Ramos (cell line): ENCODE data around the gene FAM204A.

Source experiments
- in situ Hi-C: fragments of 300-500 bp; cut with MboI; formaldehyde crosslinking; loops from one replicate; pipeline ENCODE4 v1.14.3; 2022; ENCODE audit warnings: low sequenced_read_pairs; ENCODE audit not compliant: unreplicated experiment

Gene FAM204A

GRCh38 chr10:118332948-118333710 is 9.0 kb downstream of the FAM204A start:
- in situ Hi-C loops, result no loop called here

- in situ Hi-C loops, result no loop called here
Measured at GRCh38 chr10:118332236-118332635, 9.9 kb downstream of the FAM204A start.

GRCh38 chr10:118330295-118331076 is 11.6 kb downstream of the FAM204A start:
- in situ Hi-C loops, result no loop called here

GRCh38 chr10:118324140-118324539 is 18.0 kb downstream of the FAM204A start:
- in situ Hi-C loops, result no loop called here

GRCh38 chr10:118321724-118322575 is 20.2 kb downstream of the FAM204A start:
- in situ Hi-C loops, result no loop called here

- in situ Hi-C loops, result no loop called here
Measured at GRCh38 chr10:118315629-118316028, 26.5 kb downstream of the FAM204A start.

- in situ Hi-C loops, result no loop called here
Measured at GRCh38 chr10:118314882-118315281, 27.2 kb downstream of the FAM204A start.

GRCh38 chr10:118311505-118311904 is 30.6 kb downstream of the FAM204A start:
- in situ Hi-C loops, result no loop called here

- in situ Hi-C loops, result no loop called here
Measured at GRCh38 chr10:118310822-118311221, 31.3 kb downstream of the FAM204A start.

GRCh38 chr10:118309911-118310310 is 32.2 kb downstream of the FAM204A start:
- in situ Hi-C loops, result no loop called here

- in situ Hi-C loops, result no loop called here
Measured at GRCh38 chr10:118308664-118309063, 33.5 kb downstream of the FAM204A start.

GRCh38 chr10:118307859-118308258 is 34.3 kb downstream of the FAM204A start:
- in situ Hi-C loops, result no loop called here

GRCh38 chr10:118307220-118307619 is 34.9 kb downstream of the FAM204A start:
- in situ Hi-C loops, result no loop called here

- in situ Hi-C loops, result no loop called here
Measured at GRCh38 chr10:118305730-118306129, 36.4 kb downstream of the FAM204A start.

- in situ Hi-C loops, result no loop called here
Measured at GRCh38 chr10:118304521-118304920, 37.6 kb downstream of the FAM204A start.

GRCh38 chr10:118301211-118301610 is 40.9 kb downstream of the FAM204A start:
- in situ Hi-C loops, result no loop called here

GRCh38 chr10:118300320-118300719 is 41.8 kb downstream of the FAM204A start:
- in situ Hi-C loops, result no loop called here

GRCh38 chr10:118298787-118299186 is 43.3 kb downstream of the FAM204A start:
- in situ Hi-C loops, result no loop called here

- in situ Hi-C loops, result no loop called here
Measured at GRCh38 chr10:118291122-118291521, 51.0 kb downstream of the FAM204A start.

GRCh38 chr10:118290471-118290995 is 51.6 kb downstream of the FAM204A start:
- in situ Hi-C loops, result no loop called here
